ENCODE results near the gene EMD.

EMD gene

GRCh38 chrX:154419189-154419588, 40.1 kb downstream of the EMD start:
- no peak for DNase-seq (ENCODE audit: low read depth in 3 of 3)

GRCh38 chrX:154419688-154420401, 40.8 kb downstream of the EMD start:
- no peak for DNase-seq (ENCODE audit: low read depth in 3 of 3)

GRCh38 chrX:154420402-154420756, 41.3 kb downstream of the EMD start:
- DNase-seq (ENCODE audit: low read depth in 3 of 3): no peak

DNA sequence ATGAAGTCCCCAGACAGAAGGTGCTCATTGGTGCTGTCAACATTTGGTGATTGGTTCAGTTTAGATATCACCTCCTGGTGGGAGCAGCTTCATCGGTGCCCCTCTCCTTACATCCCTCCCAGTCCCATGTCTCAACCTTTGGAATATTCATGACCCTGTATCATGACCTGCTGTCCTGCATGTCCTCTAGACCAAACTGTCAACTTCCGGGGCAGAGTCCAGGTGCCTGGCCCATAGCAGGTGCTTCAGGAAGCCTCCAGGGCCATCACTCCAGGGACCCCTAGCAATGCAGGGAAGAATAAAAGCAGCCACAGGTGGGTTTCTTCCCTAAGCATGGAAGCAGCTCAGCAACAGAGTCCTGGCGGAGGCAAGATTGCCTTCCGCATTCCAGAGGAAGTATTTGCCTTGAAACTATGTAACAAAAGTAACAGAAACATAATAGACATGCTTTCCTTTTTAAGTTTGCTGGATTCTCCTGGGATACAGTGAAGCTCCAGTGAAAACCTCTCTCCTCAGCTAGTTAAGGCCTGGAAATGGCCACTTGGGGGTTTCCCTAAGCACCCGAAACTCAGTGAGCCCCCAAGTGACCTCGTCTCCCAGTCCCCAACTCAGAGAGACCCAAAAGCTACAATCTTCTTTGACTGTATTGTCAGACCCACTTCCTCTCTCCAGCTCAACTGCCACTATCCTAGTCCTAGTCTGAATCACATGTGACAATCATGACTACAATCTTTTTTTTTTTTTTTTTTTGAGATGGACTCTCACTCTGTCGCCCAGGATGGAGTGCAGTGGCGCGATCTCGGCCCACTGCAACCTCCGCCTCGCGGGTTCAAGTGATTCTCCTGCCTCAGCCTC, 48.0 kb downstream of the EMD start:
- no peak for DNase-seq (ENCODE audit: low read depth in 3 of 3)

GRCh38 chrX:154428176-154429171, 49.4 kb downstream of the EMD start, which contains the start of gene ATP6AP1:
Gene ATP6AP1 (plus strand): TSS chrX:154428677. CDS start chrX:154428693, 16 bp downstream.
- DNase-seq (ENCODE audit: low read depth in 3 of 3): peak; percentile 67 to 83 (median 70)

GRCh38 chrX:154429711-154430110, 50.6 kb downstream of the EMD start:
- no peak for DNase-seq (ENCODE audit: low read depth in 3 of 3)

GRCh38 chrX:154430479-154430878, 51.4 kb downstream of the EMD start:
- no peak for DNase-seq (ENCODE audit: low read depth in 3 of 3)

GRCh38 chrX:154430916-154431315, 51.8 kb downstream of the EMD start:
- DNase-seq (ENCODE audit: low read depth in 3 of 3): no peak
